Right lobe of liver (tissue), 6 donors: ENCODE data around the gene NSL1. TPM values are rescaled to one million over a fixed set of nuclear protein-coding genes. Genes with fewer than 3 reads are reported as not detected.

Source experiments
- ATAC-seq, 4 donors: fragments of 200-7000 bp; cut with Tn5 transposase; one replicate each; pipeline ENCODE4 v1.9.1; 2020; ENCODE audit warnings: mild to moderate bottlenecking in 4 of 4, moderate library complexity in 4 of 4
- DNase-seq, 3 donors: peaks; one replicate each; pipeline ENCODE4 v3.0.0-alpha.2; 2020
- H3K27ac ChIP-seq, 3 donors: fragments of 200-600 bp; one replicate each; pipeline ENCODE4 v1.8.0; 2022
- H3K27me3 ChIP-seq, 2 donors: fragments of 200-600 bp; one replicate each; pipeline ENCODE4 v1.8.0; 2022
- H3K36me3 ChIP-seq, 4 donors: fragments of 200-600 bp; sonication (generic) in 1 of 4; one replicate each; pipeline versions ENCODE4 v1.5.1 to v1.8.0; 2017 to 2022; ENCODE audit warnings: control low read depth in 1 of 4
- H3K4me1 ChIP-seq, 4 donors: fragments of 200-600 bp; sonication (generic) in 1 of 4; one replicate each; pipeline versions ENCODE4 v1.5.1 to v1.8.0; 2017 to 2022; ENCODE audit warnings: control low read depth in 1 of 4
- H3K4me3 ChIP-seq, 3 donors: fragments of 200-600 bp; one replicate each; pipeline ENCODE4 v1.8.0; 2022
- H3K9me3 ChIP-seq, 4 donors: fragments of 200-600 bp; sonication (generic) in 1 of 4; one replicate each; pipeline versions ENCODE4 v1.5.1 to v1.8.0; 2017 to 2022; ENCODE audit warnings: control low read depth in 1 of 4
- CTCF ChIP-seq, 4 donors: fragments of 200-600 bp in 3 of 4; fragments of 450-650 bp in 1 of 4; IDR thresholded peaks; one replicate each; pipeline versions ENCODE4 v1.5.1 to v1.8.0; 2016 to 2022; ENCODE audit warnings: antibody characterized with exemption in 4 of 4, mild to moderate bottlenecking in 2 of 4
- POLR2A ChIP-seq: fragments of 450-650 bp; IDR thresholded peaks from one replicate; pipeline ENCODE4 v1.6.1; 2017; ENCODE audit warnings: antibody characterized with exemption, mild to moderate bottlenecking
- WGBS: methylation state at CpG from one replicate; pipeline ENCODE4 v1.1.6; 2018; ENCODE audit warnings: low coverage, low lambda C conversion rate; ENCODE audit not compliant: insufficient coverage; ENCODE audit errors: missing lambda C conversion rate; 5-methylcytosine and 5-hydroxymethylcytosine counted together
- intact Hi-C, 2 donors: fragments of 100-400 bp; cut with DNase I; formaldehyde crosslinking; loops; one replicate each; pipeline versions ENCODE4 v1.11.2 to v1.14.1; 2022
- total RNA-seq, 6 experiments: library from RNA; depleted of rRNA in 2 of 6; stranded (reverse); fragments of >200 nt in 2 of 6; fragmentation: NEBNext Ultra II Directional in 3 of 6; extraction: Animal tissue kit (Norgen Biotek cat#: 25700) in 3 of 6; gene quantifications; one replicate each; pipeline versions ENCODE4 v1.1.0 to v1.2.4, GENCODE V29; 2016 to 2023
- donor health status: DM: no; HTN: yes; CAD: no.
- donor health status: DM: no; HTN: no; CAD: no.
- donor health status: DM: no; HTN: no; CAD: no.
- donor health status: DM: no; HTN: yes; CAD: no.
- donor health status: DM: no; HTN: yes; CAD: no.

Gene NSL1
- total RNA-seq, 6 experiments from 2014 or later, result 13.3 to 26.5 (median 16.2) TPM

GRCh38 chr1:212792396-212792908, 875 bp upstream of the NSL1 start:
- no peak for DNase-seq
- Histone ChIP-seq H3K4me1 (peaks cover 0 to 15% (median 4%) of the 10 kb centered on the region in 4 donors), H3K36me3 (peaks cover 0 to 9% (median 0%) of the 10 kb centered on the region in 4 donors), H3K27ac (peak overlapping the region; percentile 90 to 96 (median 95)), H3K9me3 (no peaks in the 10 kb centered on the region), H3K4me3 (peak overlapping the region; percentile 87 to 97 (median 97)), H3K27me3 (no peaks in the 10 kb centered on the region)
- ATAC-seq, result no peak
- 11% methylated on average over 12 of the region's 16 CpGs for WGBS
- no peak for TF ChIP-seq CTCF (IDR thresholded peaks at IDR 0.05)
- no peak for TF ChIP-seq POLR2A
- intact Hi-C loops, result no loop called here

- Histone ChIP-seq H3K27ac (peak overlapping the region; percentile 90 to 96 (median 95)), H3K36me3 (peaks cover 0 to 7% (median 3%) of the 10 kb centered on the region in 4 donors), H3K9me3 (no peaks in the 10 kb centered on the region), H3K4me3 (peak overlapping the region; percentile 87 to 97 (median 97)), H3K4me1 (peaks cover 0 to 15% (median 4%) of the 10 kb centered on the region in 4 donors), H3K27me3 (no peaks in the 10 kb centered on the region)
- ATAC-seq (peak; percentile 41 to 48 (median 42)), DNase-seq (no peak)
- intact Hi-C loops, result no loop called here
- TF ChIP-seq CTCF (IDR thresholded peaks at IDR 0.05) (no peak), POLR2A (no peak)
- WGBS, result 0% methylated on average over 10 of the region's 22 CpGs
These were observed 309 bp downstream of the NSL1 start for GRCh38 chr1:212791261-212791675.

GRCh38 chr1:212785871-212786270, 5.7 kb downstream of the NSL1 start:
- DNase-seq (no peak), ATAC-seq (no peak)
- Histone ChIP-seq H3K4me3 (no peak overlapping the region), H3K9me3 (no peaks in the 10 kb centered on the region), H3K36me3 (peaks cover 0 to 49% (median 9%) of the 10 kb centered on the region in 4 donors), H3K4me1 (peaks cover 0 to 12% (median 3%) of the 10 kb centered on the region in 4 donors), H3K27ac (no peak overlapping the region), H3K27me3 (no peaks in the 10 kb centered on the region)
- intact Hi-C loops, result loop anchor here in 1 of 2 donors (10.0 kb wide), 1 partner anchor 131 kb away; no protein-coding TSS in a partner anchor
- no peak for TF ChIP-seq POLR2A
- TF ChIP-seq CTCF (IDR thresholded peaks at IDR 0.05), result no peak
- WGBS, result 100% methylated on average over 1 of the region's 1 CpG

DNA sequence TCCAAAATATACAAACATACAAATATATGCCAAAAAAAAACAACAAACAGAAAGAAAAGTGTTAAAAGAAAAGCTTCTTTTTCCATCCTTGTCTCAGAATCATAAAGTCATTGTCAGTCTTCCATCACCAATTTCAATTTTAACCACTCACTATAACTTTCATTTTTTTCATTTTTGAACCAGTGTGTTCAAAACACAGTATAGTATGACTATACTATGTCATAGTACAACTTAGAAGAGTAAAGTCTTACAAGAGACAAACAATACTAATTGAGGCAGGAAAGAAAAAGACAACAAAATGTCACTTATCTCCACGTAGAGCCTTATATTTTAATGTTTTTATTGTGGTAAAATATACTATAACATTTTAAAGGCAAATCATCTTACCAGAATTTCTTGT, 7.6 kb downstream of the NSL1 start:
- Histone ChIP-seq H3K4me1 (no peaks in the 10 kb centered on the region), H3K36me3 (peaks cover 0 to 51% (median 9%) of the 10 kb centered on the region in 4 donors), H3K27me3 (no peaks in the 10 kb centered on the region), H3K9me3 (no peaks in the 10 kb centered on the region), H3K27ac (no peak overlapping the region), H3K4me3 (no peak overlapping the region)
- TF ChIP-seq CTCF (IDR thresholded peaks at IDR 0.05) (no peak), POLR2A (no peak)
- ATAC-seq, result no peak
- no peak for DNase-seq
- 68% methylated on average over 1 of the region's 1 CpG for WGBS
- intact Hi-C loops, result loop anchor here in 1 of 2 donors (10.0 kb wide), 1 partner anchor 129 kb away; no protein-coding TSS in a partner anchor
